ENCODE results near the gene MEIG1. TPM values are rescaled to one million over a fixed set of nuclear protein-coding genes. Genes with fewer than 3 reads are reported as not detected.

The MEIG1 gene
- total RNA-seq, 1 donor from 2014 or later, result 0.44 TPM

Other genes starting within 250 kb of the MEIG1 start
- gene FAM107B, start 184.5 kb upstream of the MEIG1 start, total RNA-seq, result 156 and 167 TPM in 2 replicates
- 0.47 and 0.93 TPM in 2 replicates for gene CDNF, start 121.4 kb upstream of the MEIG1 start, total RNA-seq
- gene HSPA14, start 121.1 kb upstream of the MEIG1 start, total RNA-seq, result 36.6 and 38.0 TPM in 2 replicates
- gene MSANTD7, start 121.1 kb upstream of the MEIG1 start, total RNA-seq, result 26.7 and 29.6 TPM in 2 replicates
- gene SUV39H2, start 80.5 kb upstream of the MEIG1 start, total RNA-seq, result 43.3 and 51.7 TPM in 2 replicates
- 15.5 and 20.9 TPM in 2 replicates for gene DCLRE1C, start 5.3 kb upstream of the MEIG1 start, total RNA-seq
- 0.44 and 0.88 TPM in 2 replicates for gene OLAH, start 84.6 kb downstream of the MEIG1 start, total RNA-seq
- 2.3 and 2.7 TPM in 2 replicates for gene ACBD7, start 129.4 kb downstream of the MEIG1 start, total RNA-seq
- gene RPP38, start 138.0 kb downstream of the MEIG1 start, total RNA-seq, result 19.6 and 24.8 TPM in 2 replicates
- 9.4 and 9.8 TPM in 2 replicates for gene NMT2, start 209.3 kb downstream of the MEIG1 start, total RNA-seq

Measured in activated T-helper 1 cell treated with anti-CD3 and anti-CD28 coated beads, Interleukin-12 subunit alpha, Interleukin-12 subunit beta, Interleukin-2, Interleukin-4 antibody, amounts not matched to agents 30 ng/mL and 10 ng/mL and 1 ng/mL, durations not matched to agents 14 hours and 24 hours and 36 hours (primary cell).